ENCODE results near the gene UBB. TPM values are rescaled to one million over a fixed set of nuclear protein-coding genes. Genes with fewer than 3 reads are reported as not detected.

Gene UBB
- total RNA-seq, 1 experiment from 2014 or later: 2,378 TPM

- TF ChIP-seq RAD21 (IDR thresholded peaks at IDR 0.05; ENCODE audit: low read depth): no peak; the same call in none of the 2 replicates
- TF ChIP-seq ZNF274 (IDR thresholded peaks at IDR 0.05; ENCODE audit: low read depth, low read length): no peak
- no peak for TF ChIP-seq CEBPB (IDR thresholded peaks at IDR 0.05; ENCODE audit: low read depth)
- peak; percentile 22 for TF ChIP-seq POLR2A (IDR thresholded peaks at IDR 0.05; ENCODE audit: borderline replicate concordance, extremely low read depth, insufficient read depth, insufficient read length)
- TF ChIP-seq CBX3 (IDR thresholded peaks at IDR 0.05; ENCODE audit: low read depth): peak; percentile 66; the same call in 1 of the 2 replicates
- TF ChIP-seq EGR1 (IDR thresholded peaks at IDR 0.05; ENCODE audit: low read depth): no peak
- TF ChIP-seq YY1 (IDR thresholded peaks at IDR 0.05; ENCODE audit: extremely low read depth, insufficient replicate concordance, low read depth, low read length): no peak
- TF ChIP-seq TCF7L2 (IDR thresholded peaks at IDR 0.05; ENCODE audit: borderline replicate concordance, extremely low read depth, insufficient read depth, insufficient read length): peak; percentile 24
- TF ChIP-seq EZH2 (IDR thresholded peaks at IDR 0.05): no peak
These were observed 47.4 kb downstream of the UBB start (continued) for GRCh38 chr17:16428098-16428882.

- Histone ChIP-seq H3K79me2 (ENCODE audit: insufficient read depth, low read length) (no peaks in the 10 kb centered on the region), H3K4me1 (ENCODE audit: control insufficient read depth in 1 of 2, insufficient read depth in 2 of 2, low read length in 2 of 2) (peaks cover 2 to 10% of the 10 kb centered on the region in 2 experiments; a peak in 3 of 4 replicates), H3K9me2 (ENCODE audit: insufficient read depth) (no peaks in the 10 kb centered on the region), H4K20me1 (ENCODE audit: insufficient read depth) (no peaks in the 10 kb centered on the region), H3K9ac (ENCODE audit: low read length) (no peak overlapping the region), H3K27ac (ENCODE audit: low read depth, low read length) (no peak overlapping the region), H3K9me3 (ENCODE audit: control insufficient read depth in 1 of 2, insufficient read depth in 1 of 2, low read depth in 1 of 2, low read length in 2 of 2) (no peaks in the 10 kb centered on the region), H3K4me2 (ENCODE audit: low read length) (no peak overlapping the region), H2AFZ (ENCODE audit: low read depth, low read length, poor library complexity, severe bottlenecking) (no peak overlapping the region), H3K27me3 (ENCODE audit: insufficient read depth, low read length) (no peaks in the 10 kb centered on the region), H3K4me3 (replicated peaks in 1 of 2; ENCODE audit: low read depth in 1 of 2, low read length in 2 of 2) (no peak overlapping the region), H3K36me3 (ENCODE audit: control insufficient read depth in 1 of 2, insufficient read depth in 2 of 2, low read length in 2 of 2) (no peaks in the 10 kb centered on the region)
- ChIA-PET RAD21 (ENCODE audit: low non-redundant PET in 1 of 2, low total read pairs in 2 of 2, uncharacterized antibody in 2 of 2, unreplicated experiment in 2 of 2) (interaction anchor here in 1 of 2 experiments (0.6 kb wide), 1 partner anchor 70 kb away, joined by 3 read pairs; no protein-coding TSS in a partner anchor), POLR2A (interaction anchor here (6.8 kb wide), 1 partner anchor 11 kb away, joined by 93 read pairs; no protein-coding TSS in a partner anchor), CTCF (interaction anchor here (4.1 kb wide), 1 partner anchor 9 kb away, joined by 52 read pairs; no protein-coding TSS in a partner anchor)
- no TSS peak for BruUV-seq (replicated peaks)
- TF ChIP-seq ZFX (IDR thresholded peaks at IDR 0.05) (no peak), MAX (IDR thresholded peaks at IDR 0.05) (no peak), ATF3 (IDR thresholded peaks at IDR 0.05) (no peak)
- ATAC-seq (no peak), DNase-seq (ENCODE audit: low read depth, low spot score) (no peak)
- intact Hi-C loops (cut with micrococcal nuclease): loop anchor here (5.0 kb wide), 1 partner anchor 42 kb away; no protein-coding TSS in a partner anchor
These were observed 48.2 kb downstream of the UBB start for GRCh38 chr17:16429083-16429482.
